OCI-LY1 (cell line): ENCODE results near the gene TTC6.

Source experiments
- H2AFZ ChIP-seq: fragments of 200-600 bp; sonication (generic), shearing (Covaris generic); 2 replicates; pipeline ENCODE4 v1.6.0; 2014; ENCODE audit warnings: antibody characterized with exemption, mild to moderate bottlenecking, low read length
- H3F3A ChIP-seq: fragments of 200-600 bp; sonication (generic), shearing (Covaris generic); 2 replicates; pipeline ENCODE4 v1.6.0; 2014; ENCODE audit warnings: mild to moderate bottlenecking, antibody characterized with exemption, low read length, moderate library complexity; ENCODE audit not compliant: insufficient read depth
- H3K27ac ChIP-seq: fragments of 200-600 bp; sonication (generic); 2 replicates; pipeline ENCODE4 v1.5.1; 2014; ENCODE audit warnings: low read length, mixed run types, mild to moderate bottlenecking, low read depth; ENCODE audit not compliant: poor library complexity, severe bottlenecking
- H3K27me3 ChIP-seq: fragments of 200-600 bp; sonication (generic); 2 replicates; pipeline ENCODE4 v1.6.0; 2014; ENCODE audit warnings: antibody characterized with exemption, mild to moderate bottlenecking, low read length, moderate library complexity; ENCODE audit not compliant: insufficient read depth
- H3K36me3 ChIP-seq: fragments of 200-600 bp; sonication (generic); 2 replicates; pipeline ENCODE4 v1.6.1; 2014; ENCODE audit warnings: mild to moderate bottlenecking, antibody characterized with exemption, low read length, moderate library complexity, mixed read lengths; ENCODE audit not compliant: insufficient read depth
- H3K4me1 ChIP-seq: fragments of 200-600 bp; sonication (generic); 2 replicates; pipeline ENCODE4 v1.5.1; 2014; ENCODE audit warnings: mild to moderate bottlenecking, low read length, moderate library complexity; ENCODE audit not compliant: insufficient read depth, severe bottlenecking
- H3K4me2 ChIP-seq: fragments of 200-600 bp; sonication (generic), shearing (Covaris generic); 2 replicates; pipeline ENCODE4 v1.6.1; 2014; ENCODE audit warnings: low read length
- H3K4me3 ChIP-seq: fragments of 200-600 bp; sonication (generic); 2 replicates; pipeline ENCODE4 v1.5.1; 2014; ENCODE audit warnings: low read length, low read depth, mild to moderate bottlenecking, mixed read lengths; ENCODE audit not compliant: poor library complexity, severe bottlenecking
- H3K79me2 ChIP-seq: fragments of 200-600 bp; shearing (Covaris generic); 2 replicates; pipeline ENCODE4 v1.6.1; 2016; ENCODE audit warnings: mixed run types, low read length, mixed read lengths; ENCODE audit not compliant: insufficient read depth
- H3K9ac ChIP-seq: fragments of 200-600 bp; sonication (generic), shearing (Covaris generic); 2 replicates; pipeline ENCODE4 v1.6.1; 2014; ENCODE audit warnings: mild to moderate bottlenecking, low read length, mixed read lengths
- H3K9me2 ChIP-seq: fragments of 200-600 bp; sonication (generic), shearing (Covaris generic); 2 replicates; pipeline ENCODE4 v1.6.1; 2014; ENCODE audit warnings: low read depth, mild to moderate bottlenecking, low read length, mixed read lengths
- H3K9me3 ChIP-seq: fragments of 200-600 bp; shearing (Covaris generic); 2 replicates; pipeline ENCODE4 v1.6.1; 2014; ENCODE audit warnings: low read length, mixed read lengths
- H4K20me1 ChIP-seq: fragments of 200-600 bp; sonication (generic), shearing (Covaris generic); 2 replicates; pipeline ENCODE4 v1.6.0; 2016; ENCODE audit warnings: mild to moderate bottlenecking, low read length; ENCODE audit not compliant: insufficient read depth
- CTCF ChIP-seq: fragments of 200-600 bp; sonication (generic), shearing (Covaris generic); IDR thresholded peaks from 2 replicates; pipeline ENCODE4 v1.5.1; 2017; ENCODE audit warnings: mild to moderate bottlenecking, antibody characterized with exemption, low read length, moderate library complexity, mixed read lengths
- EZH2 ChIP-seq: fragments of 200-600 bp; sonication (generic), shearing (Covaris generic); IDR thresholded peaks from 2 replicates; pipeline ENCODE4 v1.8.0; 2017; ENCODE audit warnings: borderline replicate concordance, mixed run types, mild to moderate bottlenecking, antibody characterized with exemption, low read length, moderate library complexity, mixed read lengths

Gene TTC6

DNA sequence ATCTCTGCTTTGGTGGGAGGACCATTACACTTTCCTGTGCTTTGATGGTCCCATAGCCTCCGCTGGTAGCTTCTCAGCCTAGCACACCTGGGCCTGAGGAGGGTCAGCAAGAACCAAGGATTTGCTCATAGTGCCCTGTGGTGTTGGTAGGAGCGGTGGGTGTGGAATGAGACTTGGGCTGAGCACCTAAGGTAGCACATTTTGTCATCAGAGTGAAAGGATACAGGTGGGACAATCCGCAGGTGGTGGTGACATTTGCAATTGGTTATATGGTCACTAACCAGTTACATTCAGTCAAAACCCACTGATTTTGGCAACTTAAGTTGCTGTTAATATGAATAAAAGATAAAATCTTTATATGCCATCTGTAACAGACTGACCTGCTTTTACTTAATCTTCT lies 46.7 kb downstream of the TTC6 start:
- Histone ChIP-seq H2AFZ (no peak overlapping the region), H3K4me1 (no peaks in the 10 kb centered on the region), H4K20me1 (no peaks in the 10 kb centered on the region), H3K79me2 (no peaks in the 10 kb centered on the region), H3K36me3 (no peaks in the 10 kb centered on the region), H3K9ac (no peak overlapping the region), H3K9me2 (no peaks in the 10 kb centered on the region), H3K4me2 (no peak overlapping the region), H3F3A (no peaks in the 10 kb centered on the region), H3K4me3 (no peak overlapping the region), H3K27me3 (no peaks in the 10 kb centered on the region), H3K9me3 (no peaks in the 10 kb centered on the region), H3K27ac (no peak overlapping the region)
- TF ChIP-seq CTCF = no peak
- TF ChIP-seq EZH2 = no peak

DNA sequence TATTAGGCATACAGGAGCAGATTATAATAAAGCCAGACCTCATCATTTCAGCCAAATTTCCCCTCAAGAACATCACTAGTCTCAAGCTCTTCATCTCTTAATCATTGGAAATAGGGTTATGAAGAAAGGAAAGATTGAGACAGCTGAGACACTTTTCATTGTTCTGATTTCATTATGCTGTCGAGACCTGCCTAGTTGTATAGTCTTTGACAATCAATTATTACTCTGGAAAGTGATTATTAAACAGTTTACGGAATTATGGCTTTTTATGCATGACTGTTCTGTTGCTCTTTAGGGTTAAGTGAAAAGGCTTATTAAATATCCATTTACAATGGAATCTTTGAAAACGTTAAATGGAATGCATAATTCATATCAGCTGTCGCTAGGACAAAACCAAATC lies 48.3 kb downstream of the TTC6 start:
- TF ChIP-seq CTCF (no peak), EZH2 (no peak)
- H4K20me1 ChIP-seq = no peaks in the 10 kb centered on the region
- no peak overlapping the region for H3K9ac ChIP-seq
- H3K79me2 ChIP-seq = no peaks in the 10 kb centered on the region
- no peak overlapping the region for H3K4me3 ChIP-seq
- H2AFZ ChIP-seq = no peak overlapping the region
- H3K27me3 ChIP-seq = no peaks in the 10 kb centered on the region
- no peak overlapping the region for H3K4me2 ChIP-seq
- H3K9me3 ChIP-seq = no peaks in the 10 kb centered on the region
- no peaks in the 10 kb centered on the region for H3K9me2 ChIP-seq
- H3K4me1 ChIP-seq = no peaks in the 10 kb centered on the region
- H3K27ac ChIP-seq = no peak overlapping the region
- no peaks in the 10 kb centered on the region for H3F3A ChIP-seq
- H3K36me3 ChIP-seq = no peaks in the 10 kb centered on the region
